ENCODE data around the gene FAM222A. TPM values are rescaled to one million over a fixed set of nuclear protein-coding genes. Genes with fewer than 3 reads are reported as not detected.

FAM222A gene
- total RNA-seq (2014; rRNA removed), result 1.2 and 1.7 TPM in 2 replicates
- polyA plus RNA-seq (2012), result 0.68 TPM

GRCh38 chr12:109713187-109714070, at the start of gene FAM222A:
FAM222A (plus strand) TSS chr12:109713825; CDS start chr12:109744147, 30,322 bp downstream.
- DNase-seq (ENCODE audit: low read depth), result peak; percentile 93

GRCh38 chr12:109664402-109664801, 49.2 kb upstream of the FAM222A start:
- no peak for DNase-seq (ENCODE audit: low read depth)

GRCh38 chr12:109666068-109666467, 47.6 kb upstream of the FAM222A start:
- no peak for DNase-seq (ENCODE audit: low read depth)

DNA sequence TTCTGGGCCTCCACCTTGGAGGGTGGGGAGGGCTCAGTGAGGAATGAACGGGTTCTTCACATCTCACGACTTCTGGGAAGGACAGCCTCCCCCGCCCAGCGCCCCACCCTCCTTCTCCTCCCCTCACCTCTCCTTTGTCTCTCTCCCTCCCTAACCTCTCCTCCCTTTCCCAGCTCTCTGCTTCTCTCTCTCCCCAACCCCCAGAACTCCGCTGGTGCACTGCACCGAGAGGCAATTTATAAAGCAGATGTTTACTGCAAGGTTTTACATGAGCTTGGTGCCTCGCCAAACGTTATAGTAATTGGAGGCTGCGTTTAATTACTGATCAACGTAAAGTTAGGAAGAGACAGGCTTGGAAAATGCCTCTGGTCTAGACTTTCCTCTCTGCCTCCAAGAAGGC, 42.9 kb upstream of the FAM222A start:
- DNase-seq (ENCODE audit: low read depth), result no peak

- DNase-seq (ENCODE audit: low read depth), result no peak
These were observed 42.1 kb upstream of the FAM222A start for GRCh38 chr12:109671502-109671901.

- DNase-seq (ENCODE audit: low read depth), result no peak
These were observed 40.2 kb upstream of the FAM222A start for GRCh38 chr12:109673379-109673778.

DNA sequence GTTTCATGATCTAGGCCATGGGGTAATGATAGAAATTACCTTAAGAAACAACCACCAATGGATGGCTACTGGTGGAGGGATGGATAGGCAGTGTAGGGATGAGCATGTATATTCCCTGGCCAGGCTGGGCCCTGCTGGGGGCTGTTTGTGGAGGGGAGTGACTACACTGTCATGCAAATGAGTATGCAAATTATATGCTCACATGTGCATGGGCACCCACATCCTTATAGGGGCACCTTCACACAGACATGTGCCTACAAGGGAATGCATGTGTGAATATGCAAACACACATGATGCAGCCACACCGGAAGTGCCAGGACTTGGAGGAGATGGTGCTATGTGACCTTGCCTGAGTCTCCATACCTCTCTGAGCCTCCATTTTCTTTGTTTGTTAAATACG, 39.7 kb upstream of the FAM222A start:
- no peak for DNase-seq (ENCODE audit: low read depth)

GRCh38 chr12:109675411-109675810, 38.2 kb upstream of the FAM222A start:
- DNase-seq (ENCODE audit: low read depth), result no peak

GRCh38 chr12:109677279-109677691, 36.3 kb upstream of the FAM222A start:
- DNase-seq (ENCODE audit: low read depth), result no peak

DNA sequence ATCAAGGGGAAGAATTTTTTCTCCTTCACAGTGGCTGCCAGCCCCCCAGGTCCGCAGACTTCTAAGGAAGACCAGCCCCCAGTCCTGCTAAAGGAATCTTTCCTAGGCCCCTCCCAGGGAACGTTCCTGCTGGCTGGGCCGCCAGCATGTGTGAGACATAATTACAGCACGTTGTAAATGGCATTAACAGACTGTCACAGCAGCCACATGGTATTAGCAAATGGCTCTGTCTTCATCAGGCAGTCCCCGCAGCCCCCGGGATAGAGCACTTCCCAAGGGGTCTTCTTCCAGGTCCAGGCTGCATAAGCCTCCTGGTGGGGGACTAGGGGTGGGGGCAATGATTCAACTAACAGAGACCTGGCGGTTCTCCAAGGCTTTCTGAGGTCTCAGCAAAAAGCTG, 34.9 kb upstream of the FAM222A start:
- DNase-seq (ENCODE audit: low read depth), result no peak

DNA sequence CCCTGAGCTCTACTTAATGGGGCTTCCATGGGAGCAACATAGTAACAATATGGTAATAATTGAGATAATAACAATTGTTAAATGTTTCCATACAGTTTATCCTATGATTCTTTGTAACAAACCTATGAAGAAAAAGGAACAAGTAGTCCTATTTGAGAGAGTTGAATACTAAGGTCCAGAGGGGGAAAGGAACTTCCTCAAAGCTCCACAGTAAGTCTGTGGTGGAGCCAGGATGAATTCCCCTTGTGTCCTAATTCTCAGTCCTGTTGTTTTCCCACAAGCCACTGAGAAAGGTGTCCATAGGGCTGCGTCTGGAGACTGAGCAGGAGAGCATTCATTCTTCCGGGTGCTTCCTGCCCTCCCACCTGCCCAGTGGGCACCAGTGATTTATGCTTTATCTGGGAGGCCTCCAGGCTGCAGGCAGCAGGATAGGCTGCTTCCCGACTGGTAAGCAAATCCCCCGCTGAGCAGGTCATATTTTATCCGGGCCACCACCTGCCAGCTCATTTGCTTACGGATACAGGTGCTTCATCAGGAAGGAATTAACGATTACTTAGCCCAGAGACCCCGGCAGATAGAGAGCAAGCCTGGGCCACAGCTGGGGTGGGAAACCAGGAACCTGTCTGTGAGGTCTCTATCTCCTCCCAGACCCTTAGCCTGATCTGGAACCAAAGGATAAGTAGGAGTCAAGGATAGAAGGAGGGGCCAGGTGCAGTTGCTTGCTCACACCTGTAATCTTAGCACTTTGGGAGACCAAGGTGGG, 33.9 kb upstream of the FAM222A start:
- DNase-seq (ENCODE audit: low read depth), result no peak

- DNase-seq (ENCODE audit: low read depth), result no peak
These were observed 33.2 kb upstream of the FAM222A start for GRCh38 chr12:109680264-109681005.

GRCh38 chr12:109681986-109682707, 31.5 kb upstream of the FAM222A start:
- DNase-seq (ENCODE audit: low read depth), result no peak

DNA sequence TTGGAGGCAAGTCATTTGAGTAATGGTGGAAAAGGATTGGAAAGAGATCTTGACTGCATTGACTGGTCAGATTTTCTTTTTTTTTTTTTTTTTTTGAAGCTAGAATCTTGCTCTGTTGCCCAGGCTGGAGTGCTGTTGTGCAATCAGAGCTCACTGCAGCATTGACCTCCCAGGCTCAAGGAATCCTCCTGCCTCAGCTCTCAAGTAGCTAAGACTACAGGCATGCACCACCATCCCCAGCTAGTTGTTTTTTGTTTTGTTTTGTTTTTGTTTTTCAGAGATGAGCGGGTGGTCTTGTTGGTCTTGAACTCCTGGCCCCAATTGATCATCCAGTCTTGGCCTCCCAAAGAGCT, 30.9 kb upstream of the FAM222A start:
- no peak for DNase-seq (ENCODE audit: low read depth)

- no peak for DNase-seq (ENCODE audit: low read depth)
These were observed 30.3 kb upstream of the FAM222A start for GRCh38 chr12:109683316-109683715.

GRCh38 chr12:109685574-109686447, 27.8 kb upstream of the FAM222A start:
- DNase-seq (ENCODE audit: low read depth), result no peak

- DNase-seq (ENCODE audit: low read depth), result no peak
These were observed 27.1 kb upstream of the FAM222A start for GRCh38 chr12:109686523-109686922.

DNA sequence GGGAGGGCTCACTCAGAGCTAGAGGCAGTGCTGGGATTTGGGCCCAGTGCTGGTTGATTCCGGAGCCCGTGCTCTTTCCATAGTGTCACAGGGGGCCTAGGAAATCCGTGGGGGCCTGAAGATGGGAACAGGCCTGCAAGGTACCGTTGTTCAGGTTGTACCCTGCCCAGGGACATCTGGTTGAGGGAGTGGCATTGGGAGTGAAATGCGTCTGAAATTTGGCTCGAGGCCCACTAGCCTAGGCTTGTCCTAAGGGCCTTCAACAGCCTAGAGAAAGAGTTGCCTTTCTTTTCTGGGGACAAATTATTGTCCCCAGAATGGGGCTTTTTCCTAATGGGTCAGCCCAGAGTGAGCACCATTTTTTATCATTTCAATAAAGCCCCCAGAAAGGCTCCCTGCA, 26.4 kb upstream of the FAM222A start:
- DNase-seq (ENCODE audit: low read depth), result no peak

- DNase-seq (ENCODE audit: low read depth), result no peak
These were observed 24.2 kb upstream of the FAM222A start for GRCh38 chr12:109689426-109689825.

- DNase-seq (ENCODE audit: low read depth), result no peak
These were observed 20.5 kb upstream of the FAM222A start for GRCh38 chr12:109693160-109693559.

Data from LHCN-M2 (cell line).